ENCODE results near the gene PARD6B. TPM values are rescaled to one million over a fixed set of nuclear protein-coding genes. Genes with fewer than 3 reads are reported as not detected.

The PARD6B gene
- total RNA-seq, 1 experiment from 2014 or later, result 29.6 TPM

DNA sequence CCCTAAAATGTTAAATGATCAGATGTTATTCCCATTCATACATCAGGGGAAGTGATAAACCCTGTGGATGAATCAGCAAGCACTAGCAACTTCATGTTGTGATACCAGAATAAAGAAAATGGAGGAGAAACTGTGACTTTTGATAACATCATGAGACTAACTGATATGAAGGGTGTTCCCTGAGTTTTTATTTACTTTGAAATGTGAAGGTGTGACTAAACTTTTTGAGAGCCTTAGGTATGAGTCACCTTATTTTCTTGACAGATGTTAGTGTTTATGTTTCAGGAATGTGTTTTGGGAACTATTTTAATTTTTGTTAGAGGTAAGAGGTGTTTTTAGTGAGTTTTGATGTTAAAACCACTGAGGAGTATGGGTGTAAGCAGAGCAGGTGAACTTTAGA is 4.4 kb downstream of the PARD6B start (continued):
- no peak for TF ChIP-seq MYBL2 (CRISPR knock-in tag; IDR thresholded peaks at IDR 0.05)

DNA sequence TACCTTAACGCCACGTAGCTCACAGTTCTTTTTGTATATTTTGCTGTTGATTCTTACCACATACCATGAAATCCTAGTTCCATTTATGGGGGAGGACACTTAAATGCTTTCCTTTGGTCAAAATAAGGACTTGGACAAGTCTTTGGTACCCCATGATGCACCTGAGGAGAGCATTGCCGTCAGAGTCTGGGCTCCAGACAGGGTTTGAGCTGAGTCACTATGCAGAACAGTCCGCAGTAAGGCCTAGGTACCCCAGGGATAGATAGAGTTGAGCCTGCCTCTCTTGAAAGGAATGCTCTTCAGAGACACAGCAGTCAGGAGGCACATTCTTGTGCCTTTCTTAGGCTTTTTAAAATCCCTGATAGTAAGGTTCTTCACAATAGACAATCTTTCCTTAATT is 6.0 kb downstream of the PARD6B start:
- ChIA-PET CTCF (interaction anchor here (0.6 to 1.8 kb wide), 12 partner anchors 12 to 111 kb away, joined by 3 to 13 read pairs (median 4); partner anchors contain the start of gene BCAS4), POLR2A (interaction anchor here (1.2 kb wide), 1 partner anchor 56 kb away, joined by 10 read pairs; no protein-coding TSS in a partner anchor)
- peak overlapping the region; percentile 94 for H3K27ac Mint-ChIP-seq
- H3K27me3 Mint-ChIP-seq (ENCODE audit: low read depth), result no peaks in the 10 kb centered on the region
- H3K4me3 Mint-ChIP-seq, result no peak overlapping the region
- H3K9me3 Mint-ChIP-seq, result no peaks in the 10 kb centered on the region
- H3K4me1 Mint-ChIP-seq, result peaks cover 62% of the 10 kb centered on the region
- DNase-seq (ENCODE audit: low spot score), result peak; percentile 22
- TF ChIP-seq NFE2L1 (CRISPR knock-in tag; IDR thresholded peaks at IDR 0.05), result 0 out of 2 replicates have a peak, but pooled peaks have one; percentile 38
- TF ChIP-seq IRF1 (CRISPR knock-in tag; IDR thresholded peaks at IDR 0.05), result no peak
- no peak for TF ChIP-seq ZNF532 (CRISPR knock-in tag; IDR thresholded peaks at IDR 0.05; ENCODE audit: borderline replicate concordance)
- TF ChIP-seq EMX1 (CRISPR knock-in tag; IDR thresholded peaks at IDR 0.05), result no peak
- no peak for TF ChIP-seq JAZF1 (CRISPR knock-in tag; IDR thresholded peaks at IDR 0.05)
- TF ChIP-seq ZNF232 (CRISPR knock-in tag; IDR thresholded peaks at IDR 0.05), result no peak
- no peak for TF ChIP-seq E2F5 (CRISPR knock-in tag; IDR thresholded peaks at IDR 0.05)
- TF ChIP-seq NR1H2 (CRISPR knock-in tag; IDR thresholded peaks at IDR 0.05), result no peak
- ATAC-seq, result peak; percentile 93
- H3K36me3 Mint-ChIP-seq, result peaks cover 18% of the 10 kb centered on the region

- H3K4me1 Mint-ChIP-seq, result peaks cover 66% of the 10 kb centered on the region
- peaks cover 16% of the 10 kb centered on the region for H3K36me3 Mint-ChIP-seq
- CTCF ChIA-PET, result interaction anchor here (2.0 kb wide), 1 partner anchor 117 kb away, joined by 11 read pairs; no protein-coding TSS in a partner anchor
These were observed 11.7 kb downstream of the PARD6B start for GRCh38 chr20:50743087-50743486.

More at GRCh38 chr20:50743087-50743486, 11.7 kb downstream of the PARD6B start:
- ATAC-seq (no peak), DNase-seq (ENCODE audit: low spot score) (no peak)
- Mint-ChIP-seq H3K27me3 (ENCODE audit: low read depth) (no peaks in the 10 kb centered on the region), H3K9me3 (no peaks in the 10 kb centered on the region), H3K27ac (peak overlapping the region; percentile 74; the same call in 1 of the 2 replicates), H3K4me3 (no peak overlapping the region)
- TF ChIP-seq TCF7 (CRISPR knock-in tag; IDR thresholded peaks at IDR 0.05; ENCODE audit: low read depth), result no peak
- TF ChIP-seq FOXJ3 (CRISPR knock-in tag; IDR thresholded peaks at IDR 0.05; ENCODE audit: borderline replicate concordance), result no peak
- TF ChIP-seq FOXP1 (CRISPR knock-in tag; IDR thresholded peaks at IDR 0.05; ENCODE audit: borderline replicate concordance), result no peak
- no peak for TF ChIP-seq GRHL2 (CRISPR knock-in tag; IDR thresholded peaks at IDR 0.05; ENCODE audit: insufficient replicate concordance, severe bottlenecking)
- no peak for TF ChIP-seq CDX4 (CRISPR knock-in tag; IDR thresholded peaks at IDR 0.05; ENCODE audit: borderline replicate concordance)
- no peak for TF ChIP-seq NFATC4 (CRISPR knock-in tag; IDR thresholded peaks at IDR 0.05)
- no peak for TF ChIP-seq IRF1 (CRISPR knock-in tag; IDR thresholded peaks at IDR 0.05)
- TF ChIP-seq, protein P1, sequence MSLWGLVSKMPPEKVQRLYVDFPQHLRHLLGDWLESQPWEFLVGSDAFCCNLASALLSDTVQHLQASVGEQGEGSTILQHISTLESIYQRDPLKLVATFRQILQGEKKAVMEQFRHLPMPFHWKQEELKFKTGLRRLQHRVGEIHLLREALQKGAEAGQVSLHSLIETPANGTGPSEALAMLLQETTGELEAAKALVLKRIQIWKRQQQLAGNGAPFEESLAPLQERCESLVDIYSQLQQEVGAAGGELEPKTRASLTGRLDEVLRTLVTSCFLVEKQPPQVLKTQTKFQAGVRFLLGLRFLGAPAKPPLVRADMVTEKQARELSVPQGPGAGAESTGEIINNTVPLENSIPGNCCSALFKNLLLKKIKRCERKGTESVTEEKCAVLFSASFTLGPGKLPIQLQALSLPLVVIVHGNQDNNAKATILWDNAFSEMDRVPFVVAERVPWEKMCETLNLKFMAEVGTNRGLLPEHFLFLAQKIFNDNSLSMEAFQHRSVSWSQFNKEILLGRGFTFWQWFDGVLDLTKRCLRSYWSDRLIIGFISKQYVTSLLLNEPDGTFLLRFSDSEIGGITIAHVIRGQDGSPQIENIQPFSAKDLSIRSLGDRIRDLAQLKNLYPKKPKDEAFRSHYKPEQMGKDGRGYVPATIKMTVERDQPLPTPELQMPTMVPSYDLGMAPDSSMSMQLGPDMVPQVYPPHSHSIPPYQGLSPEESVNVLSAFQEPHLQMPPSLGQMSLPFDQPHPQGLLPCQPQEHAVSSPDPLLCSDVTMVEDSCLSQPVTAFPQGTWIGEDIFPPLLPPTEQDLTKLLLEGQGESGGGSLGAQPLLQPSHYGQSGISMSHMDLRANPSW (CRISPR knock-in tag; conservative IDR thresholded peaks at IDR 0.05; ENCODE audit: low read depth), result no peak
- TF ChIP-seq, protein P2, sequence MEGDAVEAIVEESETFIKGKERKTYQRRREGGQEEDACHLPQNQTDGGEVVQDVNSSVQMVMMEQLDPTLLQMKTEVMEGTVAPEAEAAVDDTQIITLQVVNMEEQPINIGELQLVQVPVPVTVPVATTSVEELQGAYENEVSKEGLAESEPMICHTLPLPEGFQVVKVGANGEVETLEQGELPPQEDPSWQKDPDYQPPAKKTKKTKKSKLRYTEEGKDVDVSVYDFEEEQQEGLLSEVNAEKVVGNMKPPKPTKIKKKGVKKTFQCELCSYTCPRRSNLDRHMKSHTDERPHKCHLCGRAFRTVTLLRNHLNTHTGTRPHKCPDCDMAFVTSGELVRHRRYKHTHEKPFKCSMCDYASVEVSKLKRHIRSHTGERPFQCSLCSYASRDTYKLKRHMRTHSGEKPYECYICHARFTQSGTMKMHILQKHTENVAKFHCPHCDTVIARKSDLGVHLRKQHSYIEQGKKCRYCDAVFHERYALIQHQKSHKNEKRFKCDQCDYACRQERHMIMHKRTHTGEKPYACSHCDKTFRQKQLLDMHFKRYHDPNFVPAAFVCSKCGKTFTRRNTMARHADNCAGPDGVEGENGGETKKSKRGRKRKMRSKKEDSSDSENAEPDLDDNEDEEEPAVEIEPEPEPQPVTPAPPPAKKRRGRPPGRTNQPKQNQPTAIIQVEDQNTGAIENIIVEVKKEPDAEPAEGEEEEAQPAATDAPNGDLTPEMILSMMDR (IDR thresholded peaks at IDR 0.05), result no peak
- TF ChIP-seq, protein P3, sequence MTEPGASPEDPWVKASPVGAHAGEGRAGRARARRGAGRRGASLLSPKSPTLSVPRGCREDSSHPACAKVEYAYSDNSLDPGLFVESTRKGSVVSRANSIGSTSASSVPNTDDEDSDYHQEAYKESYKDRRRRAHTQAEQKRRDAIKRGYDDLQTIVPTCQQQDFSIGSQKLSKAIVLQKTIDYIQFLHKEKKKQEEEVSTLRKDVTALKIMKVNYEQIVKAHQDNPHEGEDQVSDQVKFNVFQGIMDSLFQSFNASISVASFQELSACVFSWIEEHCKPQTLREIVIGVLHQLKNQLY (CRISPR knock-in tag; IDR thresholded peaks at IDR 0.05), result no peak
- no peak for TF ChIP-seq ZNF671 (CRISPR knock-in tag; IDR thresholded peaks at IDR 0.05)
- POLR2A ChIA-PET, result no interaction called here
